ENCODE measurements around the gene F7.
"Not testable (repeated sequence)": the region's sequence is repeated elsewhere in the genome, so short reads cannot be mapped to it uniquely, and the experiment has no call there.

Gene F7

DNA sequence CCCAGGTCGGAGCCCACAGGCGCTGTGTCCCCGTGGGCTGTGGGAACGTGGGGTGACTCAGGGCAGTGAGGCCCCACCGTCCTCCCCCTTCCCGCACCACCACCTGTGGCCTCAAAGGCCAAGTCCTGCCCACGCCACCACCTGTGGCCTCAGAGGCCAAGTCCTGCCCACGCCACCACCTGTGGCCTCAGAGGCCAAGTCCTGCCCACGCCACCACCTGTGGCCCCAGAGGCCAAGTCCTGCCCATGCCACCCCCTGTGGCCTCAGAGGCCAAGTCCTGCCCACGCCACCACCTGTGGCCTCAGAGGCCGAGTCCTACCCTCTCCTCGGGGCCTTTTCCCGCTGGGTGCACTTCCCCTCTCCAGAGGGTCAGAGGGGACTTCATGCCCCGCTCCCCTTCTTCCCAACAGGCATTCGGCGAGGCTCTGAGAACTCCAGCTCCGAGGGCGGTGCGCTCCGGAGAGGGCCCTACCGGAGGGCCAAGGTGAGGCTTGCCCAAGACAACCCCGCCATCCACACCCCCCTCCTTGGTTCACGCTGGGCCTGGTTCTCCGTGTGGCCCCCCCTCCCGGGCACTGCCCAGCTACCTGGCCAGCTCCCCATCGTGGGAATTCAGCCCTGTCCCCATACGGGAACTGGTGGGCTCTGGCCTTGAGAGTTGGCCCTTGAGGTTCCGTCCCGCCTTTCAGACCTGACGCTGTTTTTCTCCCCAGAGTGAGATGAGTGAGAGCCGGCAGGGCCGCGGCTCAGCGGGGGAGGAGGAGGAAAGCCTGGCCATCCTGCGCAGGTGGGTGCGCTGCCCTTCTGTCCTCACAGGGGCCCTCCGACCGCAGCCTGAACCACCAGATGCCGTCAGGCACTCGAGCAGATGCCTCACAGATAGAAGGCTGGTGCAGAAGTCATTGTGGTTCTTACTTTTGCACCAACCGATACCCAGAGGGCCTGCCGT, 27.4 kb upstream of the F7 start:
- TF ChIP-seq GATA1 (IDR thresholded peaks at IDR 0.05; ENCODE audit: low read depth, low read length) (no peak), POLR2A (IDR thresholded peaks at IDR 0.05; ENCODE audit: low read length) (no peak)
- no peak for DNase-seq

DNA sequence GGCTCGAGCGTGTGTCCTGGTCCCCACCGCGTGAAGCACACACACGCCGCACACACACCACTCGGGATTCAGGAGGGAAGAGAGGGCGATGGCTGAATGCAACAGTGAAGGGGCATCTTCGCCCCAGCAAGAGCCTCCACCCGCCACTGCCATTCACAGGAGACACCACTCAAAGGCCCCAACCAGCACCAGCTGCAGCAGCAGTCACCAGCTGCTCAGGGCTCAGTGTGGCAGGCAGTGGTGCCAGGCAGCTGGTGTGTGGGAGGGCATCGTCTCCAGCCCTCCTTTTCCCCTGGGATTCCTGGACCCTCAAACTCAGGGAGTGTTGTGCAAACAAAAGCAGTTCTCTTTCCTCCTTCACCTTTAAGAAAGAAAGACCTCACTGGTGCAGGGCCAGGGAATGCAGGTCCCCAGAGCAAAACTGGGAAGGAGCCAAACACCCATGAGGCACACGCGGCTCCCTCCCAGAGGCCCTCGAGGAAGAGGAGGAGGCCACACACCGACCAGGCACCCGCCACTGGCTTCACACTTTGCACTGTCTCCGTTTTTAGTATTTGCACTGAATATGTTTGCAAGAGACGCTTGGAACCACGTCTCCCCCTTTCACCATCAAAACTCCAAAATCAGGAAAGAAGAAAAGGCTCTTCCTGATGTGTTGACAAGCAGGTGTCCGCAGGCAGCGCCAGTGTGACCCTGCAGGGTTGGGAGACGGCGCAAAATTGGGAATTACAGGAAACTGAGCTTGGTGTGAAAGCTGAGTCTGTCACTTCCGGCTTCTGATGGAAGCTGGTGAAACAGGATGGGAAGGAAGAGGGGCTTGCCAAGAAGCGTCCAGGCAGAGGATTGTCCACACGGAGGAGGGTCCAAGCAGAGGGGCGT, 26.4 kb upstream of the F7 start:
- TF ChIP-seq GATA1 (IDR thresholded peaks at IDR 0.05; ENCODE audit: low read depth, low read length) (no peak), POLR2A (IDR thresholded peaks at IDR 0.05; ENCODE audit: low read length) (no peak)
- DNase-seq = no peak

- not testable (repeated sequence) for DNase-seq
Measured at GRCh38 chr13:113079781-113080080, 25.9 kb upstream of the F7 start.

- DNase-seq = no peak
- no peak for TF ChIP-seq GATA1 (IDR thresholded peaks at IDR 0.05; ENCODE audit: low read depth, low read length)
- TF ChIP-seq POLR2A (IDR thresholded peaks at IDR 0.05; ENCODE audit: low read length) = no peak
Measured at GRCh38 chr13:113080361-113080831, 25.2 kb upstream of the F7 start.

DNA sequence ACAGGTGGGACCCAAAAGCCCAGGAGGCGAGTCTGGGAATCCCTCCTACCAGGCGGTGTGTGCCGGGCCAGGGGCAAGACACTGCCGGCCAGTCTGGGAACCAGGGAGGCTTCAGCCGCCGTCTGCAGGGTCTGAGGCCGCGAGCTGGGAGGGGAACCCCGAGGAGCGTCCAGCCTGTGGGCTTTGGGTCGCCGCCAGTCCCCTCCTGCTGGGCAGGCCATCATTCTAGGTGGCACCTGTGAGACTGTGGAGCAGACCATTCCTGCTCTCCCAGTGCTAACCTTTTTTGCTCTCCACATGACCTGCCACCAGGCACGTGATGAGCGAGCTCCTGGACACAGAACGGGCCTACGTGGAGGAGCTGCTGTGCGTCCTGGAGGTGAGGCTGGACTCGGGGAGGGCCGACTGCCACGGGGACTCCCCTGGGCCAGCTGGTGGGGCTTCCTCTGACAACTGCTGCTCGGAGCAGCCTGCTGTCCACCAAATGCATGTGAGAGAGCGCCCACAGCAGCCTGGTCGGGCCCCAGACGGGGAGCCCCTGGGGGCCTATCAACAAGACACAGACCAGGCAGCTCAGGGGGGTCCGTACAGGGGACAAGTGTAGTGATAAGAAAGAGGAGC, 24.6 kb upstream of the F7 start:
- TF ChIP-seq GATA1 (IDR thresholded peaks at IDR 0.05; ENCODE audit: low read depth, low read length) = no peak
- no peak for TF ChIP-seq POLR2A (IDR thresholded peaks at IDR 0.05; ENCODE audit: low read length)
- no peak for DNase-seq

GRCh38 chr13:113082198-113083021, 23.2 kb upstream of the F7 start:
- no peak for TF ChIP-seq POLR2A (IDR thresholded peaks at IDR 0.05; ENCODE audit: low read length)
- TF ChIP-seq GATA1 (IDR thresholded peaks at IDR 0.05; ENCODE audit: low read depth, low read length) = no peak

GRCh38 chr13:113083022-113083373, 22.6 kb upstream of the F7 start:
- no peak for TF ChIP-seq POLR2A (IDR thresholded peaks at IDR 0.05; ENCODE audit: low read length)
- TF ChIP-seq GATA1 (IDR thresholded peaks at IDR 0.05; ENCODE audit: low read depth, low read length) = no peak
- no peak for DNase-seq

More at GRCh38 chr13:113082198-113083021, 23.2 kb upstream of the F7 start:
- no peak for DNase-seq

DNA sequence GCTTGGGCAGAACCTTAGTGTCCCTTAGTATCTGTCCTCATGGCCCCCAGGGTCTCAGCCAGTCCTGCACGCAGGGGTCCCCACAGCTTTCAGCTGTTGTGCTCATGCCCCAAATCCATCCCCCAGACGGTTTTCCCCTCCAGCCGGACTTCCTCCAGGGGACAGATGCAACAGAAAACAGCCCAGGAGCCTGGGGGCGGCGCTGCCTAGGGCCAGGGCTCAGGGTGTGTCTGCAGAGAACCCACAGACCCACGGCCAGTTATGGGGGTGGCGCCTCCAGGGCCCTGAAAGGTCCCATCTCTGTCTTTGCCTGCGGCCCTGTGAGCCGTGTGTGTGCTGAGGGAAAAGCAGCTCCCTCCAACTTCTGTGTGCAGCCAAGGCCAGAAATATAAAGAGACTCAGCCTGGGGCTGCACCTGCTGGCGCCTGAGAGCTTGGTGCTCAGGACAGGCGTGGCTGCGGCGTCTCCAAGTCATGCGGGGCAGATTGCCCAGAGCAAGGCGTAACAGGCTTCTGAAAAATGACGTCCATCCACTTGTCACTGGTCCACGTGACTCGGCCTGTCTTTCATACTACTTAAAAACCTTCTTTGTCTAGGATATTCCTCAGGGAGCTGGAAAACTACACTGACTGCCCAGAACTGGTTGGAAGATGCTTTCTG, 22.1 kb upstream of the F7 start:
- TF ChIP-seq GATA1 (IDR thresholded peaks at IDR 0.05; ENCODE audit: low read depth, low read length) (no peak), POLR2A (IDR thresholded peaks at IDR 0.05; ENCODE audit: low read length) (no peak)
- DNase-seq = no peak

DNA sequence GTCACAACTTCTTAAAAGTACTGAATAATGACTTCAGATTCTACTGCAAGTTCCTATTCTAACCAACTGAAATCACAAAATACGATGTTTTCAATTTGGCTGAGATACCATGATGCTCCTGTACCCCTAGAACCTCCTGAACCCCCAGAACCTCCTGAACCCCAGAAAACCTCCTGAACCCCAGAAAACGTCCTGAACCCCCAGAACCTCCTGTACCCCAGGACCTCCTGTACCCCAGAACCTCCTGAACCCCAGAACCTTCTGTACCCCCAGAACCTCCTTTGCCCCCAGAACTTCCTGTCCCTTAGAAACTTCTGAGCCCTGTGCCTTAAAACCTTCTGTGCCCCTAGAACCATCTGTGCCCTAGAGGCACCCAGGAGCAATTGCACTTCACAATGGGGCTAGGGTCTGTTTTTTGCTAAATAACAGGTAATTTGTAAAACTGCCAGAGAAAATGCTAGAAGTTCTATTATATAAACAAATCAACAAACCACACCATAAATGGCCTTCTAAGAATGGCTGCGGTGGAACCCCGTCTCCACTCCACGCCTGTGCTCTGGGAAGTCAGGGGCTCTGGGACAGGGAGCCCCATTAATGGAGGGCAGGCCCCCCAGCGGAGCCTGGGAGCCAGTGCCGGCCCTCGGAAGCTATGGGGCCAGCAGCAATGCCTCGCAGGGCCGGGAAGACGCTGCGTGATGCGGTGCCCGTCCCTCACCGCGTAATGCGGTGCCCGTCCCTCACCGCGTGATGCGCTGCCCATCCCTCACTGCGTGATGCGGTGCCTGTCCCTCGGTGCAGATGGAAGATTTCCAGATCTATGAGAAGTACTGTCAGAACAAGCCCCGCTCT, 21.3 kb upstream of the F7 start:
- no peak for DNase-seq
- no peak for TF ChIP-seq POLR2A (IDR thresholded peaks at IDR 0.05; ENCODE audit: low read length)
- no peak for TF ChIP-seq GATA1 (IDR thresholded peaks at IDR 0.05; ENCODE audit: low read depth, low read length)

DNA sequence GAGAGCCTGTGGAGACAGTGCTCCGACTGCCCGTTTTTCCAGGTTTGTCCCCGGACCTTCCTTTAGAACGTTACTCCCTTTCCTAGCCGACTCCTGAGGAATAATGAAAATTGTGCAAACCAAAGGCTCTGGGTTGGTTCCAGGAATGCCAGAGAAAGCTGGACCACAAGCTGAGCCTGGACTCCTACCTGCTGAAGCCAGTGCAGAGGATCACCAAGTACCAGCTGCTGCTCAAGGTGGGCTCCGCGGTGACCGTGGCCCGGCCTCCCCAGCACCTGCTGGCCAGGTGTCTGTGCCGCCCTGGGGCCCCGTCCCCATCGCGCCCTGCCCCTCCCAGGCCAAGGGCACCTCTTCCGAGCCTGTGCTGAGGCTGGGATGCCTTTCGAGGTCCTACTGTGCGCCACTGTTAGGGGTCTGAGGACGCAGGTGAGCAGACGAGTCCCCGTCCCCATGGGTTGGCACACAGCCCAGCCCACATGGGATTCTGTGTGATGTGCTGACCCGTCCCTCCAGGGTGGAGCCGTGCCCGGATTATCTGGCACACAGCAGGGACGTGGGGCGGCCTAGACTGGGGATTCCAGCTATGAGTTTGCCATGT, 20.5 kb upstream of the F7 start:
- no peak for DNase-seq
- TF ChIP-seq POLR2A (IDR thresholded peaks at IDR 0.05; ENCODE audit: low read length) = no peak
- no peak for TF ChIP-seq GATA1 (IDR thresholded peaks at IDR 0.05; ENCODE audit: low read depth, low read length)

GRCh38 chr13:113086031-113086750, 19.4 kb upstream of the F7 start:
- no peak for TF ChIP-seq GATA1 (IDR thresholded peaks at IDR 0.05; ENCODE audit: low read depth, low read length)
- no peak for TF ChIP-seq POLR2A (IDR thresholded peaks at IDR 0.05; ENCODE audit: low read length)

More at GRCh38 chr13:113086031-113086750, 19.4 kb upstream of the F7 start:
- DNase-seq = no peak
